ENCODE measurements around the gene CFAP46.

- TF ChIP-seq ATF3 (CRISPR knock-in tag; conservative IDR thresholded peaks at IDR 0.05) (no peak), CTCF (IDR thresholded peaks at IDR 0.05) (no peak), USF1 (CRISPR knock-in tag; IDR thresholded peaks at IDR 0.05) (no peak), ZNF512 (CRISPR knock-in tag; IDR thresholded peaks at IDR 0.05; ENCODE audit: borderline replicate concordance) (no peak), ETV6 (CRISPR knock-in tag; IDR thresholded peaks at IDR 0.05) (no peak), TEAD1 (CRISPR knock-in tag; IDR thresholded peaks at IDR 0.05) (no peak), PRDM15 (CRISPR knock-in tag; IDR thresholded peaks at IDR 0.05) (no peak), JAZF1 (CRISPR knock-in tag; IDR thresholded peaks at IDR 0.05) (no peak), ATF6 (CRISPR knock-in tag; IDR thresholded peaks at IDR 0.05) (no peak), SOX15 (CRISPR knock-in tag; IDR thresholded peaks at IDR 0.05) (no peak), KAT7 (CRISPR knock-in tag; IDR thresholded peaks at IDR 0.05; ENCODE audit: borderline replicate concordance) (no peak)
These were observed 149.6 kb downstream of the CFAP46 start for GRCh38 chr10:132792796-132793195.
